Parathyroid adenoma (tissue), 2 donors: ENCODE results near the gene PFDN6.

Experiments used
- H2AFZ ChIP-seq: fragments of 300-600 bp; sonication (generic); one replicate; pipeline ENCODE4 v1.7.0; 2017; ENCODE audit warnings: antibody characterized with exemption, mild to moderate bottlenecking
- H3K27ac ChIP-seq: fragments of 300-600 bp; sonication (generic); one replicate; pipeline ENCODE4 v1.7.0; 2017
- H3K27me3 ChIP-seq: fragments of 300-600 bp; sonication (generic); one replicate; pipeline ENCODE4 v1.7.0; 2017; ENCODE audit warnings: low read length; ENCODE audit not compliant: control insufficient read depth, insufficient read depth
- H3K36me3 ChIP-seq: fragments of 300-600 bp; sonication (generic); one replicate; pipeline ENCODE4 v1.7.0; 2017; ENCODE audit warnings: low read length; ENCODE audit not compliant: control insufficient read depth, insufficient read depth
- H3K4me1 ChIP-seq: fragments of 300-600 bp; sonication (generic); one replicate; pipeline ENCODE4 v1.7.0; 2017; ENCODE audit warnings: control low read depth
- H3K4me2 ChIP-seq: fragments of 300-600 bp; sonication (generic); one replicate; pipeline ENCODE4 v1.7.0; 2017; ENCODE audit warnings: low read length
- H3K4me3 ChIP-seq: fragments of 300-600 bp; sonication (generic); one replicate; pipeline ENCODE4 v1.7.0; 2017; ENCODE audit warnings: low read depth, low read length
- H3K79me2 ChIP-seq: fragments of 300-600 bp; sonication (generic); one replicate; pipeline ENCODE4 v1.7.0; 2017; ENCODE audit warnings: control low read depth
- H3K9ac ChIP-seq: fragments of 300-600 bp; sonication (generic); one replicate; pipeline ENCODE4 v1.7.0; 2017; ENCODE audit warnings: mild to moderate bottlenecking
- H3K9me3 ChIP-seq: fragments of 300-600 bp; sonication (generic); one replicate; pipeline ENCODE4 v1.7.0; 2017; ENCODE audit warnings: low read length; ENCODE audit not compliant: control insufficient read depth
- CTCF ChIP-seq: fragments of 300-600 bp; sonication (generic); IDR thresholded peaks from one replicate; pipeline ENCODE4 v1.7.0; 2017; ENCODE audit warnings: antibody characterized with exemption, mild to moderate bottlenecking
- donor health status: primary hyperparathyroidism.

The PFDN6 gene

GRCh38 chr6:33294086-33294823 lies 4.9 kb downstream of the PFDN6 start:
- Histone ChIP-seq H3K4me3 (no peak overlapping the region), H3K4me2 (no peak overlapping the region), H3K9me3 (no peaks in the 10 kb centered on the region), H3K27me3 (no peaks in the 10 kb centered on the region), H2AFZ (no peak overlapping the region), H3K4me1 (peaks cover 8% of the 10 kb centered on the region), H3K9ac (no peak overlapping the region), H3K79me2 (peaks cover 14% of the 10 kb centered on the region), H3K36me3 (no peaks in the 10 kb centered on the region), H3K27ac (no peak overlapping the region)
- no peak for TF ChIP-seq CTCF

GRCh38 chr6:33295621-33296369 lies 6.4 kb downstream of the PFDN6 start:
- Histone ChIP-seq H3K4me2 (no peak overlapping the region), H3K9me3 (no peaks in the 10 kb centered on the region), H3K9ac (no peak overlapping the region), H3K27me3 (no peaks in the 10 kb centered on the region), H2AFZ (no peak overlapping the region), H3K27ac (no peak overlapping the region), H3K4me1 (peaks cover 2% of the 10 kb centered on the region), H3K36me3 (no peaks in the 10 kb centered on the region), H3K4me3 (no peak overlapping the region), H3K79me2 (peaks cover 5% of the 10 kb centered on the region)
- TF ChIP-seq CTCF: no peak

- peaks cover 2% of the 10 kb centered on the region for H3K4me1 ChIP-seq
Measured at GRCh38 chr6:33296797-33297405, 7.5 kb downstream of the PFDN6 start.

GRCh38 chr6:33297406-33297955 lies 8.1 kb downstream of the PFDN6 start:
- H3K9ac ChIP-seq: no peak overlapping the region
- peak overlapping the region; percentile 96 for H3K27ac ChIP-seq
- peak overlapping the region; percentile 77 for H3K4me3 ChIP-seq
- H3K4me1 ChIP-seq: peaks cover 2% of the 10 kb centered on the region
- TF ChIP-seq CTCF: no peak
- no peaks in the 10 kb centered on the region for H3K9me3 ChIP-seq
- H2AFZ ChIP-seq: peak overlapping the region; percentile 64
- H3K27me3 ChIP-seq: no peaks in the 10 kb centered on the region
- peak overlapping the region; percentile 99 for H3K4me2 ChIP-seq
- peaks cover 9% of the 10 kb centered on the region for H3K79me2 ChIP-seq
- H3K36me3 ChIP-seq: no peaks in the 10 kb centered on the region

More at GRCh38 chr6:33296797-33297405, 7.5 kb downstream of the PFDN6 start:
- H3K9me3 ChIP-seq: no peaks in the 10 kb centered on the region
- H3K79me2 ChIP-seq: peaks cover 9% of the 10 kb centered on the region
- no peaks in the 10 kb centered on the region for H3K36me3 ChIP-seq
- peak overlapping the region; percentile 96 for H3K27ac ChIP-seq
- H3K27me3 ChIP-seq: no peaks in the 10 kb centered on the region
- H3K4me2 ChIP-seq: peak overlapping the region; percentile 99
- no peak overlapping the region for H2AFZ ChIP-seq
- no peak for TF ChIP-seq CTCF
- peak overlapping the region; percentile 77 for H3K4me3 ChIP-seq
- H3K9ac ChIP-seq: no peak overlapping the region
